Sigmoid colon (tissue), 7 donors: Measurements from ENCODE around the gene CRABP2. TPM values are rescaled to one million over a fixed set of nuclear protein-coding genes. Genes with fewer than 3 reads are reported as not detected.

Experiments
- DNase-seq: peaks from one replicate; pipeline ENCODE4 v3.0.0-alpha.2; 2019
- H3K27ac ChIP-seq, 4 donors: fragments of 200-600 bp; sonication (generic); one replicate each; pipeline ENCODE4 v1.5.1; 2016 to 2019; ENCODE audit warnings: mild to moderate bottlenecking in 1 of 4
- H3K27me3 ChIP-seq, 3 donors: fragments of 200-600 bp; sonication (generic); one replicate each; pipeline ENCODE4 v1.5.1; 2019; ENCODE audit warnings: mild to moderate bottlenecking in 1 of 3
- H3K36me3 ChIP-seq, 4 donors: fragments of 200-600 bp; sonication (generic); one replicate each; pipeline ENCODE4 v1.5.1; 2016 to 2019
- H3K4me1 ChIP-seq, 4 donors: fragments of 200-600 bp; sonication (generic); one replicate each; pipeline ENCODE4 v1.5.1; 2017 to 2019
- H3K4me3 ChIP-seq, 4 donors: fragments of 200-600 bp; sonication (generic); one replicate each; pipeline ENCODE4 v1.5.1; 2017 to 2019; ENCODE audit warnings: mild to moderate bottlenecking in 2 of 4, moderate library complexity in 1 of 4
- H3K9me3 ChIP-seq, 4 donors: fragments of 200-600 bp in 3 of 4; sonication (generic) in 3 of 4; one replicate each; pipeline versions ENCODE4 v1.5.1 to v1.6.1; 2013 to 2019
- CTCF ChIP-seq, 4 experiments: fragments of 450-650 bp in 3 of 4; fragments of 200-600 bp in 1 of 4; IDR thresholded peaks; one replicate each; pipeline ENCODE4 v1.5.1; 2016 to 2019; ENCODE audit warnings: antibody characterized with exemption in 4 of 4, mild to moderate bottlenecking in 3 of 4, moderate library complexity in 2 of 4
- EP300 ChIP-seq, 4 donors: sonication (generic); formaldehyde crosslinking; IDR thresholded peaks; one replicate each; pipeline ENCODE4 v1.6.1; 2017; ENCODE audit warnings: antibody characterized with exemption in 4 of 4
- POLR2A ChIP-seq, 2 donors: fragments of 450-650 bp; IDR thresholded peaks; one replicate each; pipeline ENCODE4 v1.6.1; 2016; ENCODE audit warnings: antibody characterized with exemption in 2 of 2, mild to moderate bottlenecking in 2 of 2, moderate library complexity in 2 of 2
- POLR2AphosphoS5 ChIP-seq, 4 donors: sonication (generic); formaldehyde crosslinking; IDR thresholded peaks; one replicate each; pipeline ENCODE4 v1.6.1; 2017; ENCODE audit warnings: antibody characterized with exemption in 4 of 4
- WGBS, 2 donors: extraction: QIAGEN DNeasy Blood & Tissue Kit; methylation state at CpG; one replicate each; pipeline ENCODE4 v1.1.7; 2013; 5-methylcytosine and 5-hydroxymethylcytosine counted together
- intact Hi-C: fragments of 100-400 bp; cut with DNase I; formaldehyde crosslinking; loops from one replicate; pipeline ENCODE4 v1.15.1; 2023
- polyA plus RNA-seq, 3 donors: library from polyadenylated mRNA; stranded (reverse); fragments of 200-250 nt; gene quantifications; one replicate each; pipeline ENCODE4 v1.2.3, GENCODE V29; 2013
- total RNA-seq, 4 donors: library from RNA; depleted of rRNA; stranded (reverse); fragments of >200 nt; gene quantifications; one replicate each; pipeline ENCODE4 v1.1.0, GENCODE V29; 2016
- donor health status: healthy with polysubstance abuse.
- donor health status: Bipolar disorder and iron deficiency.
- donor health status: healthy.

Gene CRABP2
- total and polyA plus RNA-seq, 7 donors, result 3.1 to 7.8 (median 4.9) TPM; not detected in 2

- intact Hi-C loops, result no loop called here
- H3K36me3 ChIP-seq, result no peaks in the 10 kb centered on the region
- H3K4me1 ChIP-seq, result peaks cover 0 to 11% (median 2%) of the 10 kb centered on the region in 4 donors
- TF ChIP-seq POLR2A (IDR thresholded peaks at IDR 0.05) (no peak), CTCF (IDR thresholded peaks at IDR 0.05) (no peak), POLR2AphosphoS5 (IDR thresholded peaks at IDR 0.05) (no peak), EP300 (IDR thresholded peaks at IDR 0.05) (no peak)
- H3K27me3 ChIP-seq, result peaks cover 0 to 24% (median 7%) of the 10 kb centered on the region in 3 donors
- no peaks in the 10 kb centered on the region for H3K9me3 ChIP-seq
- DNase-seq, result no peak
- H3K4me3 ChIP-seq, result no peak overlapping the region
- H3K27ac ChIP-seq, result no peak overlapping the region
- WGBS, 2 donors, result 94 to 95% methylated on average over 8 of the region's 8 CpGs
These were observed 8.6 kb downstream of the CRABP2 start for GRCh38 chr1:156696755-156697154.

GRCh38 chr1:156694690-156694962 lies 10.8 kb downstream of the CRABP2 start:
- intact Hi-C loops, result no loop called here

GRCh38 chr1:156693848-156694689 lies 11.3 kb downstream of the CRABP2 start:
- H3K4me3 ChIP-seq, result no peak overlapping the region
- WGBS, 2 donors, result 36 to 73% methylated on average over 12 of the region's 12 CpGs
- intact Hi-C loops, result no loop called here
- peaks cover 0 to 25% (median 12%) of the 10 kb centered on the region in 4 donors for H3K4me1 ChIP-seq
- DNase-seq, result no peak
- H3K27me3 ChIP-seq, result peaks cover 4 to 36% (median 18%) of the 10 kb centered on the region in 3 donors
- H3K36me3 ChIP-seq, result no peaks in the 10 kb centered on the region
- H3K9me3 ChIP-seq, result no peaks in the 10 kb centered on the region
- H3K27ac ChIP-seq, result no peak overlapping the region
- no peak for TF ChIP-seq POLR2AphosphoS5 (IDR thresholded peaks at IDR 0.05)
- TF ChIP-seq POLR2A (IDR thresholded peaks at IDR 0.05), result no peak
- TF ChIP-seq CTCF (IDR thresholded peaks at IDR 0.05), result no peak
- TF ChIP-seq EP300 (IDR thresholded peaks at IDR 0.05), result no peak

More at GRCh38 chr1:156694690-156694962, 10.8 kb downstream of the CRABP2 start:
- TF ChIP-seq EP300 (IDR thresholded peaks at IDR 0.05) (no peak), CTCF (IDR thresholded peaks at IDR 0.05) (no peak)
- 84 to 93% methylated on average over 5 of the region's 5 CpGs for WGBS, 2 donors
- Histone ChIP-seq H3K27me3 (peaks cover 4 to 36% (median 18%) of the 10 kb centered on the region in 3 donors), H3K36me3 (no peaks in the 10 kb centered on the region), H3K4me3 (no peak overlapping the region), H3K27ac (no peak overlapping the region), H3K4me1 (peaks cover 0 to 20% (median 7%) of the 10 kb centered on the region in 4 donors), H3K9me3 (no peaks in the 10 kb centered on the region)
- DNase-seq, result no peak

GRCh38 chr1:156692925-156693847 lies 12.2 kb downstream of the CRABP2 start:
- Histone ChIP-seq H3K27me3 (peaks cover 4 to 36% (median 18%) of the 10 kb centered on the region in 3 donors), H3K9me3 (no peaks in the 10 kb centered on the region), H3K4me3 (no peak overlapping the region), H3K36me3 (no peaks in the 10 kb centered on the region), H3K27ac (no peak overlapping the region), H3K4me1 (peaks cover 0 to 26% (median 13%) of the 10 kb centered on the region in 4 donors)
- intact Hi-C loops, result no loop called here
- WGBS, 2 donors, result 42 to 44% methylated on average over 16 of the region's 16 CpGs
- no peak for TF ChIP-seq CTCF (IDR thresholded peaks at IDR 0.05)
- TF ChIP-seq POLR2AphosphoS5 (IDR thresholded peaks at IDR 0.05), result no peak
- no peak for TF ChIP-seq EP300 (IDR thresholded peaks at IDR 0.05)
- TF ChIP-seq POLR2A (IDR thresholded peaks at IDR 0.05), result no peak
- no peak for DNase-seq
